A549 (cell line): ENCODE data around the gene TICAM1. TPM values are rescaled to one million over a fixed set of nuclear protein-coding genes. Genes with fewer than 3 reads are reported as not detected.

ENCODE experiments used
- ATAC-seq, 2 experiments: fragments of 200-7000 bp in 1 of 2; fragments of >200 bp in 1 of 2; cut with Nextera tagmentation in 1 of 2; cut with Tn5 transposase in 1 of 2; 3 replicates each; pipeline versions ENCODE4 v1.8.0 to v1.9.1; 2018 to 2020; ENCODE audit warnings: mild to moderate bottlenecking in 1 of 2, moderate library complexity in 1 of 2
- CTCF ChIA-PET: fragments of 300-600 bp; sonication (Branson Sonifier 250); formaldehyde crosslinking; extraction: SDS; loops from one replicate; lab custom pipeline; 2021; ENCODE audit warnings: antibody characterized with exemption, inconsistent platforms; lab: Yijun Ruan, JAX
- POLR2A ChIA-PET: fragments of 350-600 bp; formaldehyde crosslinking; extraction: SDS; loops from one replicate; lab custom pipeline; 2021; ENCODE audit warnings: antibody characterized with exemption, inconsistent platforms; lab: Yijun Ruan, JAX
- DNase-seq, 2 experiments: peaks; one replicate each; pipeline versions ENCODE4 v3.0.0 to v3.0.0-alpha.2; 2011 to 2016; ENCODE audit warnings: low read depth in 1 of 2, low spot score in 1 of 2
- FAIRE-seq: peaks from 2 replicates; lab custom pipeline; 2011; peaks lifted over from hg19 to GRCh38; lab: Jason Lieb, UNC
- H3K27ac ChIP-seq, 2 experiments: fragments of >200 bp; sonication (Bioruptor Twin); formaldehyde crosslinking; 3 replicates each; pipeline ENCODE4 v1.5.1; 2016 to 2017
- H3K4me1 ChIP-seq: fragments of >200 bp; sonication (Bioruptor Twin); formaldehyde crosslinking; 3 replicates; pipeline ENCODE4 v1.6.1; 2016
- H3K4me2 ChIP-seq: fragments of >200 bp; sonication (Bioruptor Twin); formaldehyde crosslinking; 3 replicates; pipeline ENCODE4 v1.6.1; 2016
- H3K4me3 ChIP-seq: fragments of >200 bp; sonication (Bioruptor Twin); formaldehyde crosslinking; 3 replicates; pipeline ENCODE4 v1.5.1; 2016
- H3K9me3 ChIP-seq: fragments of >200 bp; sonication (Bioruptor Twin); formaldehyde crosslinking; 3 replicates; pipeline ENCODE4 v1.6.1; 2016
- BHLHE40 ChIP-seq: IDR thresholded peaks from 2 replicates; pipeline ENCODE4 v1.6.1; 2012; ENCODE audit warnings: low read depth, low read length, inconsistent platforms
- CBX8 ChIP-seq: fragments of 200-600 bp; sonication (generic); IDR thresholded peaks from 2 replicates; pipeline ENCODE4 v1.6.1; 2016
- CHD2 ChIP-seq: fragments of 150-350 bp; IDR thresholded peaks from 2 replicates; pipeline ENCODE4 v1.6.1; 2014; ENCODE audit warnings: low read length; ENCODE audit not compliant: partially characterized antibody
- CHD4 ChIP-seq: fragments of 200-600 bp; sonication (generic); IDR thresholded peaks from 2 replicates; pipeline ENCODE4 v1.6.1; 2016; ENCODE audit warnings: antibody characterized with exemption, mild to moderate bottlenecking, borderline replicate concordance
- CTCF ChIP-seq: fragments of >200 bp; sonication (Bioruptor Twin); formaldehyde crosslinking; IDR thresholded peaks from 3 replicates; pipeline ENCODE4 v1.5.1; 2016
- EHF ChIP-seq: fragments of 250-450 bp; sonication (Bioruptor Pico); IDR thresholded peaks from 2 replicates; pipeline ENCODE4 v1.5.0; 2020; ENCODE audit warnings: mild to moderate bottlenecking
- EP300 ChIP-seq, 2 experiments: fragments of >200 bp; sonication (Bioruptor Twin); formaldehyde crosslinking; IDR thresholded peaks; 2 replicates in 1 of 2; 3 replicates in 1 of 2; pipeline ENCODE4 v1.6.1; 2016 to 2017
- FOSL2 ChIP-seq, 2 experiments: fragments of 450-650 bp in 1 of 2; fragments of >200 bp in 1 of 2; sonication (Bioruptor Twin) in 1 of 2; formaldehyde crosslinking; IDR thresholded peaks; 2 replicates each; pipeline versions ENCODE4 v1.5.0 to v1.6.1; 2016 to 2020; ENCODE audit warnings: mild to moderate bottlenecking in 1 of 2, moderate library complexity in 1 of 2
- FOXS1 ChIP-seq: fragments of 250-450 bp; sonication (Bioruptor Pico); IDR thresholded peaks from 2 replicates; pipeline ENCODE4 v1.5.0; 2020; ENCODE audit warnings: mild to moderate bottlenecking, moderate library complexity
- GATA3 ChIP-seq: IDR thresholded peaks from 2 replicates; pipeline ENCODE4 v1.6.1; 2012; ENCODE audit warnings: borderline replicate concordance
- HDAC2 ChIP-seq: fragments of 200-600 bp; sonication (generic); IDR thresholded peaks from 2 replicates; pipeline ENCODE4 v1.6.1; 2016
- HOXA7 ChIP-seq: fragments of 250-450 bp; sonication (Bioruptor Pico); IDR thresholded peaks from 2 replicates; pipeline ENCODE4 v1.5.0; 2020; ENCODE audit warnings: mild to moderate bottlenecking, moderate library complexity
- HOXB13 ChIP-seq: fragments of 250-450 bp; sonication (Bioruptor Pico); IDR thresholded peaks from 2 replicates; pipeline ENCODE4 v1.5.0; 2020; ENCODE audit warnings: low read depth, mild to moderate bottlenecking, moderate library complexity
- KDM5A ChIP-seq: fragments of 200-600 bp; sonication (generic); IDR thresholded peaks from 2 replicates; pipeline ENCODE4 v1.6.1; 2016; ENCODE audit warnings: antibody characterized with exemption, mild to moderate bottlenecking
- MAX ChIP-seq: IDR thresholded peaks from 2 replicates; pipeline ENCODE4 v1.6.1; 2012
- MAZ ChIP-seq: fragments of 150-350 bp; IDR thresholded peaks from 2 replicates; pipeline ENCODE4 v1.6.1; 2014; ENCODE audit warnings: antibody characterized with exemption, low read depth, low read length, borderline replicate concordance
- NR3C1 ChIP-seq: fragments of >200 bp; sonication (Bioruptor Twin); formaldehyde crosslinking; IDR thresholded peaks from 3 replicates; pipeline ENCODE4 v1.6.1; 2017
- PHF8 ChIP-seq: fragments of 200-600 bp; sonication (generic); IDR thresholded peaks from 2 replicates; pipeline ENCODE4 v1.6.1; 2016; ENCODE audit warnings: low read depth, mild to moderate bottlenecking, antibody characterized with exemption, moderate library complexity, borderline replicate concordance
- POLR2A ChIP-seq: IDR thresholded peaks from 2 replicates; pipeline ENCODE4 v1.6.1; 2012; ENCODE audit warnings: mild to moderate bottlenecking, low read length
- RARB ChIP-seq: fragments of 250-450 bp; sonication (Bioruptor Pico); IDR thresholded peaks from 2 replicates; pipeline ENCODE4 v1.8.0; 2021; ENCODE audit warnings: mild to moderate bottlenecking, moderate library complexity
- RNF2 ChIP-seq: fragments of 200-600 bp; sonication (generic); IDR thresholded peaks from 2 replicates; pipeline ENCODE4 v1.6.1; 2016; ENCODE audit warnings: low read depth, mild to moderate bottlenecking, antibody characterized with exemption, moderate library complexity, borderline replicate concordance
- SMC3 ChIP-seq: fragments of >200 bp; sonication (Bioruptor Twin); formaldehyde crosslinking; IDR thresholded peaks from 3 replicates; pipeline ENCODE4 v1.6.1; 2018; ENCODE audit warnings: inconsistent platforms
- SREBF2 ChIP-seq: fragments of 450-650 bp; IDR thresholded peaks from 2 replicates; pipeline ENCODE4 v1.6.1; 2014; ENCODE audit warnings: mild to moderate bottlenecking, moderate library complexity
- TFCP2L1 ChIP-seq: fragments of 250-450 bp; sonication (Bioruptor Pico); IDR thresholded peaks from 2 replicates; pipeline ENCODE4 v1.5.0; 2021; ENCODE audit warnings: mild to moderate bottlenecking
- TP53 ChIP-seq: fragments of 250-450 bp; sonication (Bioruptor Pico); IDR thresholded peaks from 2 replicates; pipeline ENCODE4 v1.5.0; 2021; ENCODE audit warnings: mild to moderate bottlenecking, moderate library complexity
- ZC3H11A ChIP-seq: fragments of 450-650 bp; IDR thresholded peaks from 2 replicates; pipeline ENCODE4 v1.6.1; 2014; ENCODE audit warnings: antibody characterized with exemption, mild to moderate bottlenecking
- ZNF302 ChIP-seq: fragments of 250-450 bp; sonication (Bioruptor Pico); IDR thresholded peaks from 2 replicates; pipeline ENCODE4 v1.9.0; 2021; ENCODE audit warnings: inconsistent platforms, mild to moderate bottlenecking, moderate library complexity
- WGBS: methylation state at CpG from one replicate; pipeline ENCODE4 v1.1.6; 2017; ENCODE audit errors: missing lambda C conversion rate; 5-methylcytosine and 5-hydroxymethylcytosine counted together
- polyA plus RNA-seq, 4 experiments: library from polyadenylated mRNA; depleted of rRNA in 3 of 4; stranded (reverse); fragments of >200 nt; fragmentation: RNase III in 1 of 4; extraction: RNeasy Plus Mini Kit Qiagen cat#74134 plus additional on column Dnase treatment in 1 of 4; gene quantifications; 2 replicates in 3 of 4; 3 replicates in 1 of 4; pipeline ENCODE4 v1.2.3, GENCODE V29; 2011 to 2017
- TF ChIP-seq, protein P1 (sequence below): fragments of 450-650 bp; IDR thresholded peaks from 2 replicates; pipeline ENCODE4 v1.6.1; 2014; ENCODE audit warnings: antibody characterized with exemption
- TF ChIP-seq, protein P2 (sequence below): fragments of 150-350 bp; IDR thresholded peaks from 2 replicates; pipeline ENCODE4 v1.6.1; 2014; ENCODE audit warnings: low read depth, mild to moderate bottlenecking, low read length
- TF ChIP-seq, protein P3 (sequence below): IDR thresholded peaks from 2 replicates; pipeline ENCODE4 v1.6.1; 2012; ENCODE audit warnings: low read depth, borderline replicate concordance
- TF ChIP-seq, protein P4 (sequence below): fragments of >200 bp; sonication (Bioruptor Twin); formaldehyde crosslinking; IDR thresholded peaks from 3 replicates; pipeline ENCODE4 v1.6.1; 2016
- TF ChIP-seq, protein P5 (sequence below): fragments of 200-600 bp; sonication (generic); IDR thresholded peaks from 2 replicates; pipeline ENCODE4 v1.6.1; 2016; ENCODE audit warnings: antibody characterized with exemption, mild to moderate bottlenecking, moderate library complexity

The TICAM1 gene
- polyA plus RNA-seq, 2 of the 4 experiments (the other 2 are of a cell fraction), result 0.78 to 4.0 TPM

DNA sequence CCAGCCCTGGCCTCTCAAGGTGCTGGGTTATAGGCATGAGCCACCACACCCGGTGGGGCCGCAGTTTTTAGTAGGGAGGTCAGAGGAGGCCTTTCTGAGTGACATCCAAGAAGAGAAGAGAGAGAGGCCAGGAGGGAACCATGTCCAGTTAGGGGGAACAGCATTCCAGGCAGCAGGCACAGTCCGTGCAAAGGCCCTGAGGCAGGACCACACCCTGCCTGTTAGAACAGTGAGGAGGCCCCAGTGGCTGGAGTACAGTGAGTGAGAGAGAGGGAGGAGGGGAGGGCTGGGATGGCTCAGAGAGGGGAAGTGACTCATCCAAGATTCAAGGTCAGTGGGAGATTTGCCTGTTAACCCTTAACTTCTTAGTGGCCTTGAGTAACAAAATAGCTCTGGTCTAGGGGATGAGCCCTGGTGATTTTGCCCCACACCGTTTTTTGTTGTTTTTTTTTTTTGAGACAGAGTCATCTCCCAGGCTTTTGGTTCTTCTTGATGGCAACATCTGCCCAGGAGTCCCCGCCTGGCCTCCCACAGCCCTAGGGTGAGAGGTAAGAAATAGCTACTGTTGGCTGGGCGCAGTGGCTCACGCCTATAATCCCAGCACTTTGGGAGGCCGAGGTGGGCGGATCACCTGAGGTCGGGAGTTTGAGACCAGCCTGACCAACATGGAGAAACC lies 38.7 kb upstream of the TICAM1 start:
- 20% methylated on average over 5 of the region's 10 CpGs for WGBS
- CTCF ChIA-PET, result interaction anchor here (0.6 to 10.5 kb wide), 8 partner anchors 18 to 299 kb away, joined by 3 to 170 read pairs (median 22); partner anchors contain the start of genes ARRDC5, FEM1A and UHRF1
- no peak overlapping the region for H3K4me3 ChIP-seq
- ATAC-seq, result peak; percentile 75 to 77
- no peak for FAIRE-seq
- DNase-seq, result peak; percentile 69 to 93
- H3K4me1 ChIP-seq, result peaks cover 37% of the 10 kb centered on the region
- H3K4me2 ChIP-seq, result peak overlapping the region; percentile 34
- POLR2A ChIA-PET, result interaction anchor here (0.6 to 1.5 kb wide), 3 partner anchors 42 to 243 kb away, joined by 3 to 9 read pairs (median 5); no protein-coding TSS in a partner anchor
- peak overlapping the region; percentile 90 to 94 for H3K27ac ChIP-seq
- no peaks in the 10 kb centered on the region for H3K9me3 ChIP-seq
- TF ChIP-seq SREBF2 (no peak), GATA3 (peak; percentile 56; the same call in 1 of the 2 replicates), EP300 (IDR thresholded peaks at IDR 0.05) (no peak; a peak in 1 of 5 replicates), BHLHE40 (no peak), MAX (peak; percentile 53), ZC3H11A (no peak), MAZ (no peak), PHF8 (no peak), TP53 (CRISPR knock-in tag) (no peak), KDM5A (no peak), CHD2 (no peak), POLR2A (no peak), NR3C1 (no peak), HDAC2 (no peak), FOXS1 (CRISPR knock-in tag) (no peak), RNF2 (no peak), CTCF (no peak), HOXB13 (no peak), CBX8 (no peak), FOSL2 (IDR thresholded peaks at IDR 0.05) (peak; percentile 60), FOSL2 (CRISPR knock-in tag; IDR thresholded peaks at IDR 0.05) (peak; percentile 95), CHD4 (peak; percentile 92), SMC3 (0 out of 3 replicates have a peak, but pooled peaks have one; percentile 9), HOXA7 (no peak), EHF (CRISPR knock-in tag) (peak; percentile 52; the same call in 1 of the 2 replicates), ZNF302 (CRISPR knock-in tag) (no peak), RARB (CRISPR knock-in tag) (no peak), TFCP2L1 (CRISPR knock-in tag) (no peak)
- TF ChIP-seq, protein P1, sequence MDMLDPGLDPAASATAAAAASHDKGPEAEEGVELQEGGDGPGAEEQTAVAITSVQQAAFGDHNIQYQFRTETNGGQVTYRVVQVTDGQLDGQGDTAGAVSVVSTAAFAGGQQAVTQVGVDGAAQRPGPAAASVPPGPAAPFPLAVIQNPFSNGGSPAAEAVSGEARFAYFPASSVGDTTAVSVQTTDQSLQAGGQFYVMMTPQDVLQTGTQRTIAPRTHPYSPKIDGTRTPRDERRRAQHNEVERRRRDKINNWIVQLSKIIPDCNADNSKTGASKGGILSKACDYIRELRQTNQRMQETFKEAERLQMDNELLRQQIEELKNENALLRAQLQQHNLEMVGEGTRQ, result no peak
- TF ChIP-seq, protein P2, sequence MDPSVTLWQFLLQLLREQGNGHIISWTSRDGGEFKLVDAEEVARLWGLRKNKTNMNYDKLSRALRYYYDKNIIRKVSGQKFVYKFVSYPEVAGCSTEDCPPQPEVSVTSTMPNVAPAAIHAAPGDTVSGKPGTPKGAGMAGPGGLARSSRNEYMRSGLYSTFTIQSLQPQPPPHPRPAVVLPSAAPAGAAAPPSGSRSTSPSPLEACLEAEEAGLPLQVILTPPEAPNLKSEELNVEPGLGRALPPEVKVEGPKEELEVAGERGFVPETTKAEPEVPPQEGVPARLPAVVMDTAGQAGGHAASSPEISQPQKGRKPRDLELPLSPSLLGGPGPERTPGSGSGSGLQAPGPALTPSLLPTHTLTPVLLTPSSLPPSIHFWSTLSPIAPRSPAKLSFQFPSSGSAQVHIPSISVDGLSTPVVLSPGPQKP, result no peak
- TF ChIP-seq, protein P3, sequence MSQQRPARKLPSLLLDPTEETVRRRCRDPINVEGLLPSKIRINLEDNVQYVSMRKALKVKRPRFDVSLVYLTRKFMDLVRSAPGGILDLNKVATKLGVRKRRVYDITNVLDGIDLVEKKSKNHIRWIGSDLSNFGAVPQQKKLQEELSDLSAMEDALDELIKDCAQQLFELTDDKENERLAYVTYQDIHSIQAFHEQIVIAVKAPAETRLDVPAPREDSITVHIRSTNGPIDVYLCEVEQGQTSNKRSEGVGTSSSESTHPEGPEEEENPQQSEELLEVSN, result no peak
- TF ChIP-seq, protein P4, sequence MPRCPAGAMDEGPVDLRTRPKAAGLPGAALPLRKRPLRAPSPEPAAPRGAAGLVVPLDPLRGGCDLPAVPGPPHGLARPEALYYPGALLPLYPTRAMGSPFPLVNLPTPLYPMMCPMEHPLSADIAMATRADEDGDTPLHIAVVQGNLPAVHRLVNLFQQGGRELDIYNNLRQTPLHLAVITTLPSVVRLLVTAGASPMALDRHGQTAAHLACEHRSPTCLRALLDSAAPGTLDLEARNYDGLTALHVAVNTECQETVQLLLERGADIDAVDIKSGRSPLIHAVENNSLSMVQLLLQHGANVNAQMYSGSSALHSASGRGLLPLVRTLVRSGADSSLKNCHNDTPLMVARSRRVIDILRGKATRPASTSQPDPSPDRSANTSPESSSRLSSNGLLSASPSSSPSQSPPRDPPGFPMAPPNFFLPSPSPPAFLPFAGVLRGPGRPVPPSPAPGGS, result no peak
- TF ChIP-seq, protein P5, sequence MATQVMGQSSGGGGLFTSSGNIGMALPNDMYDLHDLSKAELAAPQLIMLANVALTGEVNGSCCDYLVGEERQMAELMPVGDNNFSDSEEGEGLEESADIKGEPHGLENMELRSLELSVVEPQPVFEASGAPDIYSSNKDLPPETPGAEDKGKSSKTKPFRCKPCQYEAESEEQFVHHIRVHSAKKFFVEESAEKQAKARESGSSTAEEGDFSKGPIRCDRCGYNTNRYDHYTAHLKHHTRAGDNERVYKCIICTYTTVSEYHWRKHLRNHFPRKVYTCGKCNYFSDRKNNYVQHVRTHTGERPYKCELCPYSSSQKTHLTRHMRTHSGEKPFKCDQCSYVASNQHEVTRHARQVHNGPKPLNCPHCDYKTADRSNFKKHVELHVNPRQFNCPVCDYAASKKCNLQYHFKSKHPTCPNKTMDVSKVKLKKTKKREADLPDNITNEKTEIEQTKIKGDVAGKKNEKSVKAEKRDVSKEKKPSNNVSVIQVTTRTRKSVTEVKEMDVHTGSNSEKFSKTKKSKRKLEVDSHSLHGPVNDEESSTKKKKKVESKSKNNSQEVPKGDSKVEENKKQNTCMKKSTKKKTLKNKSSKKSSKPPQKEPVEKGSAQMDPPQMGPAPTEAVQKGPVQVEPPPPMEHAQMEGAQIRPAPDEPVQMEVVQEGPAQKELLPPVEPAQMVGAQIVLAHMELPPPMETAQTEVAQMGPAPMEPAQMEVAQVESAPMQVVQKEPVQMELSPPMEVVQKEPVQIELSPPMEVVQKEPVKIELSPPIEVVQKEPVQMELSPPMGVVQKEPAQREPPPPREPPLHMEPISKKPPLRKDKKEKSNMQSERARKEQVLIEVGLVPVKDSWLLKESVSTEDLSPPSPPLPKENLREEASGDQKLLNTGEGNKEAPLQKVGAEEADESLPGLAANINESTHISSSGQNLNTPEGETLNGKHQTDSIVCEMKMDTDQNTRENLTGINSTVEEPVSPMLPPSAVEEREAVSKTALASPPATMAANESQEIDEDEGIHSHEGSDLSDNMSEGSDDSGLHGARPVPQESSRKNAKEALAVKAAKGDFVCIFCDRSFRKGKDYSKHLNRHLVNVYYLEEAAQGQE, result no peak
